KOPT-K1 (cell line): Measurements from ENCODE around the gene ALDH7A1.

Experiments
- H3K27ac ChIP-seq: fragments of 200-600 bp; sonication (generic); 2 replicates; pipeline ENCODE4 v1.5.1; 2016; ENCODE audit warnings: antibody characterized with exemption, mild to moderate bottlenecking, low read depth, low read length; ENCODE audit not compliant: poor library complexity, severe bottlenecking
- H3K36me3 ChIP-seq: fragments of 200-600 bp; sonication (generic); 2 replicates; pipeline ENCODE4 v1.5.1; 2017; ENCODE audit warnings: antibody characterized with exemption, mild to moderate bottlenecking, low read length, moderate library complexity; ENCODE audit not compliant: insufficient read depth
- H3K9me3 ChIP-seq: fragments of 200-600 bp; sonication (generic); 2 replicates; pipeline ENCODE4 v1.5.1; 2017; ENCODE audit warnings: antibody characterized with exemption, low read length, mild to moderate bottlenecking; ENCODE audit not compliant: insufficient read depth, poor library complexity, severe bottlenecking

Gene ALDH7A1

DNA sequence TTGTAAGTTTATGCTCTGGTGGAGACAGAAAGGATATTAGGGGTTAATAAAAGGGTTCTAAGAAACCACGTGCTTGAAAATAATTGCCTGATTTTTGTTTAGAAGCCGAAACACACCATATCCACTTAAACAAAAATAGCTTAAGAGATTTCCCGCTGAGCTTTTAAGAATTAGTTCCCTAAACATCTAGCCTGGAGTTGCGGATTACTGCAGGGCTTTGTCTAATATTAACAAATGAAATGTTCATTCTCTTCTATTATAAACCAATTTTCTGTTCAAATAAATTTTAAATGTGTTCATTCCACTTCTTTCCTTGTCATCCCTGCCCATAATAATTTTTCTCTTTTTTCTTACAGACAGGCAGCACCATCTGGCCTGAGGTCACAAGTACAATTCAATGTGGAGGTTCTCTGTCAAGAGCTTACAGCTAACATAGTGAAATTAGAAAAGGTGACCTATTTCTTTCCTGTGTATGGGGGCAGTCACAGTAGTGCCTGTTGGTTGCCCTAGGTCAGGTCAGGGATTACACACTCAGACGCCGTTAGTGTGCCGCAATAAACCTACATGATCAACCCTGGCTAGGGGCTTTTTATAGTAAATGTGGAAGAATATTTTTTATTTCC, 106.5 kb downstream of the ALDH7A1 start:
- H3K9me3 ChIP-seq, result no peaks in the 10 kb centered on the region
- H3K27ac ChIP-seq, result no peak overlapping the region
- H3K36me3 ChIP-seq, result no peaks in the 10 kb centered on the region

GRCh38 chr5:126487596-126487995, 107.4 kb downstream of the ALDH7A1 start:
- H3K36me3 ChIP-seq, result no peaks in the 10 kb centered on the region
- no peak overlapping the region for H3K27ac ChIP-seq
- no peaks in the 10 kb centered on the region for H3K9me3 ChIP-seq

- no peaks in the 10 kb centered on the region for H3K36me3 ChIP-seq
Measured at GRCh38 chr5:126486332-126486731, 108.7 kb downstream of the ALDH7A1 start.

DNA sequence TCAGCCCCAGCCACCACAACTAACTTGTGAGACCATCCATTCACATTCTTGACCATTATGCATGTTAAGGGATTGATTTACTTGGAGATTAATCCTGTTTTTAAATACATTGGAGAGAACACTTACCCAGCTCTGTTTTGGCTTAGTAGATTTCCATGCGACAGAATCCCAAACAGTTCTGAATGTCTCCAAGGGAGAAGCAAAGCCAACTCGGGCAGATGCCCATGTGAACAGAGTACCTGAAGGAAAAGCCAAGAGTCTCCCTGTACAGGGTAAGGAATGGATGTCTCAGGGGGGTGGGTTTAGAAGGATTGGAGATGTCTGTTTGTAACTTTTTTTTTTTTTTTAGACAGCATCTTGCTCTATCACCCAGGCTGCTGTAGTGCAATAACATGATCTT, 110.8 kb downstream of the ALDH7A1 start:
- H3K9me3 ChIP-seq, result no peaks in the 10 kb centered on the region
- H3K27ac ChIP-seq, result no peak overlapping the region
- no peaks in the 10 kb centered on the region for H3K36me3 ChIP-seq

More at GRCh38 chr5:126486332-126486731, 108.7 kb downstream of the ALDH7A1 start:
- no peak overlapping the region for H3K27ac ChIP-seq
- H3K9me3 ChIP-seq, result no peaks in the 10 kb centered on the region

DNA sequence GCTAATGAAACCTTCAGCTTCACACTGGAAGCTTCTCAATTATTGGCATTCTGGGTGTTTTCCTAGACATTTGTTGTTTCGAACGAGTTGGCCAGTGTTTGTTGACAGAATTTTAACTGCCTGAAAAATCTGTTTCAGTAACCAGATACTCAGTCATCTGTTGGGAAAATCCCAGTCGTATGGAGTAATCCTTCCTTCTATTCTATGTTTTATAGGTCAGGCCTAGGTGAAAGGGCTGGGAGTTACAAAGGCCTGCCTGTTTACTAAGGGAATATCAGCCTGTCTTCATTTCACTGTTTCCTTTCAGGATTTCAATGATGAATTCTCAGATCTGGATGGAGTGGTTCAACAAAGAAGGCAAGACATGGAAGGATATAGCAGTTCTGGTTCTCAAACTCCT, 111.9 kb downstream of the ALDH7A1 start:
- no peaks in the 10 kb centered on the region for H3K36me3 ChIP-seq
- no peak overlapping the region for H3K27ac ChIP-seq
- H3K9me3 ChIP-seq, result no peaks in the 10 kb centered on the region

GRCh38 chr5:126482591-126482990, 112.4 kb downstream of the ALDH7A1 start:
- H3K27ac ChIP-seq, result no peak overlapping the region
- H3K9me3 ChIP-seq, result no peaks in the 10 kb centered on the region
- no peaks in the 10 kb centered on the region for H3K36me3 ChIP-seq

- Histone ChIP-seq H3K9me3 (no peaks in the 10 kb centered on the region), H3K27ac (no peak overlapping the region), H3K36me3 (no peaks in the 10 kb centered on the region)
Measured at GRCh38 chr5:126481243-126481642, 113.8 kb downstream of the ALDH7A1 start.
